Stomach (tissue), 4 donors: ENCODE data around the gene PEMT.

Source experiments
- POLR2A ChIP-seq, 4 donors: fragments of 450-650 bp; IDR thresholded peaks; one replicate each; pipeline ENCODE4 v1.6.1; 2016; ENCODE audit warnings: antibody characterized with exemption in 4 of 4, control low read depth in 2 of 4, mild to moderate bottlenecking in 1 of 4, moderate library complexity in 1 of 4
- POLR2AphosphoS5 ChIP-seq, 3 donors: sonication (generic); formaldehyde crosslinking; IDR thresholded peaks; one replicate each; pipeline ENCODE4 v1.6.1; 2016; ENCODE audit warnings: antibody characterized with exemption in 3 of 3

GRCh38 chr17:17480593-17481148, 110.8 kb downstream of the PEMT start:
- TF ChIP-seq POLR2AphosphoS5 (IDR thresholded peaks at IDR 0.05): no peak
- TF ChIP-seq POLR2A (IDR thresholded peaks at IDR 0.05): no peak
